ENCODE measurements around the gene GOLGA6L2.

GOLGA6L2 gene

GRCh38 chr15:23411841-23412240, 35.2 kb downstream of the GOLGA6L2 start:
- no peaks in the 10 kb centered on the region for H3K27me3 ChIP-seq (ENCODE audit: insufficient read depth, poor library complexity, severe bottlenecking)
- no peak for DNase-seq (ENCODE audit: low read depth in 1 of 2, low spot score in 1 of 2)
- no peak overlapping the region for H3K4me3 ChIP-seq (replicated peaks; ENCODE audit: insufficient read depth, low read length)
- TF ChIP-seq GABPA (IDR thresholded peaks at IDR 0.05; ENCODE audit: low read depth) (no peak), REST (IDR thresholded peaks at IDR 0.05; ENCODE audit: insufficient replicate concordance, low read depth) (no peak), SPI1 (IDR thresholded peaks at IDR 0.05; ENCODE audit: borderline replicate concordance, low read depth) (no peak), POLR2AphosphoS5 (IDR thresholded peaks at IDR 0.05; ENCODE audit: low read depth) (no peak), CTCF (IDR thresholded peaks at IDR 0.05; ENCODE audit: insufficient read depth, low read length) (no peak)
- H3K27ac ChIP-seq (replicated peaks) = no peak overlapping the region

- no peak overlapping the region for H3K4me3 ChIP-seq (replicated peaks; ENCODE audit: insufficient read depth, low read length)
These were observed 43.5 kb downstream of the GOLGA6L2 start for GRCh38 chr15:23403550-23403949.

GRCh38 chr15:23402544-23402943, 44.5 kb downstream of the GOLGA6L2 start:
- no peak for TF ChIP-seq CTCF (IDR thresholded peaks at IDR 0.05; ENCODE audit: insufficient read depth, low read length)
- no peak for TF ChIP-seq GABPA (IDR thresholded peaks at IDR 0.05; ENCODE audit: low read depth)
- TF ChIP-seq REST (IDR thresholded peaks at IDR 0.05; ENCODE audit: insufficient replicate concordance, low read depth) = no peak
- TF ChIP-seq POLR2AphosphoS5 (IDR thresholded peaks at IDR 0.05; ENCODE audit: low read depth) = no peak
- no peak for TF ChIP-seq SPI1 (IDR thresholded peaks at IDR 0.05; ENCODE audit: borderline replicate concordance, low read depth)
- no peak for DNase-seq (ENCODE audit: low read depth in 1 of 2, low spot score in 1 of 2)
- no peak overlapping the region for H3K27ac ChIP-seq (replicated peaks)
- no peaks in the 10 kb centered on the region for H3K27me3 ChIP-seq (ENCODE audit: insufficient read depth, poor library complexity, severe bottlenecking)
- H3K4me3 ChIP-seq (replicated peaks; ENCODE audit: insufficient read depth, low read length) = no peak overlapping the region

More at GRCh38 chr15:23403550-23403949, 43.5 kb downstream of the GOLGA6L2 start:
- no peaks in the 10 kb centered on the region for H3K27me3 ChIP-seq (ENCODE audit: insufficient read depth, poor library complexity, severe bottlenecking)
- DNase-seq (ENCODE audit: low read depth in 1 of 2, low spot score in 1 of 2) = no peak
- TF ChIP-seq GABPA (IDR thresholded peaks at IDR 0.05; ENCODE audit: low read depth) = no peak
- no peak overlapping the region for H3K27ac ChIP-seq (replicated peaks)

GRCh38 chr15:23402140-23402539, 44.9 kb downstream of the GOLGA6L2 start:
- Histone ChIP-seq H3K27me3 (ENCODE audit: insufficient read depth, poor library complexity, severe bottlenecking) (no peaks in the 10 kb centered on the region), H3K4me3 (replicated peaks; ENCODE audit: insufficient read depth, low read length) (no peak overlapping the region), H3K27ac (replicated peaks) (no peak overlapping the region)
- TF ChIP-seq REST (IDR thresholded peaks at IDR 0.05; ENCODE audit: insufficient replicate concordance, low read depth) (no peak), SPI1 (IDR thresholded peaks at IDR 0.05; ENCODE audit: borderline replicate concordance, low read depth) (no peak), GABPA (IDR thresholded peaks at IDR 0.05; ENCODE audit: low read depth) (no peak), CTCF (IDR thresholded peaks at IDR 0.05; ENCODE audit: insufficient read depth, low read length) (no peak), POLR2AphosphoS5 (IDR thresholded peaks at IDR 0.05; ENCODE audit: low read depth) (no peak)
- DNase-seq (ENCODE audit: low read depth in 1 of 2, low spot score in 1 of 2) = no peak

Data from HL-60 (cell line).